Astrocyte (in vitro differentiated cells and primary cell): ENCODE data around the gene HACD1.

Experiments
- EZH2 ChIP-seq: IDR thresholded peaks from 2 replicates; pipeline ENCODE4 v1.6.1; 2012; ENCODE audit warnings: mild to moderate bottlenecking, low read length, inconsistent platforms; ENCODE audit not compliant: insufficient read depth
- TF ChIP-seq, protein P1 (sequence below): IDR thresholded peaks from 2 replicates; pipeline ENCODE4 v1.5.1; 2011; ENCODE audit warnings: low read depth, mild to moderate bottlenecking, inconsistent platforms, low read length, moderate library complexity; ENCODE audit not compliant: insufficient read depth

DNA sequence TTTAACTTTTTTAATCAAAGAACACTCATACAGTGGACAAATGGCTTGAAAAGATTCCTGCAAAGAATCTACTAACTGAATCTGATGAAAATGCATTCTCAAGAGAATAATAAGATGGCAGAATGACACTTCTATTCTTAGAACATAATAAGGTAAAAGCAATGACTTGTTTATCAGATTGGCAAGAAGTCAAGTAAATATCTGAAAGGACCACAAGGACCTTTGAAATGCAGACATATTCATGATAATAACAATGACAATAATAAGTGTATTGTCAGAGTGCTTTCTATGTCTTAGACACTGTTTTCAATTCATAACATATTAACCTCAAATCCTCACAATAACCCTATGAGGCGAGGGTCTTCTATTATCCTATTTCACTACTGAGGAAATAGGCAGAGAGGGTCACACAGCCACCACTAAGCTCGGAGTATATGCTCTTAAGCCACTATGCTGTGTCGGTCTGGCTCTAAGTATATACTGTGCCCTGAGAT, 10.6 kb downstream of the HACD1 start:
- TF ChIP-seq EZH2: no peak
- TF ChIP-seq, protein P1, sequence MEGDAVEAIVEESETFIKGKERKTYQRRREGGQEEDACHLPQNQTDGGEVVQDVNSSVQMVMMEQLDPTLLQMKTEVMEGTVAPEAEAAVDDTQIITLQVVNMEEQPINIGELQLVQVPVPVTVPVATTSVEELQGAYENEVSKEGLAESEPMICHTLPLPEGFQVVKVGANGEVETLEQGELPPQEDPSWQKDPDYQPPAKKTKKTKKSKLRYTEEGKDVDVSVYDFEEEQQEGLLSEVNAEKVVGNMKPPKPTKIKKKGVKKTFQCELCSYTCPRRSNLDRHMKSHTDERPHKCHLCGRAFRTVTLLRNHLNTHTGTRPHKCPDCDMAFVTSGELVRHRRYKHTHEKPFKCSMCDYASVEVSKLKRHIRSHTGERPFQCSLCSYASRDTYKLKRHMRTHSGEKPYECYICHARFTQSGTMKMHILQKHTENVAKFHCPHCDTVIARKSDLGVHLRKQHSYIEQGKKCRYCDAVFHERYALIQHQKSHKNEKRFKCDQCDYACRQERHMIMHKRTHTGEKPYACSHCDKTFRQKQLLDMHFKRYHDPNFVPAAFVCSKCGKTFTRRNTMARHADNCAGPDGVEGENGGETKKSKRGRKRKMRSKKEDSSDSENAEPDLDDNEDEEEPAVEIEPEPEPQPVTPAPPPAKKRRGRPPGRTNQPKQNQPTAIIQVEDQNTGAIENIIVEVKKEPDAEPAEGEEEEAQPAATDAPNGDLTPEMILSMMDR: no peak
